A549 treated with RU486 at 1 μM for 4 hours (cell line): ENCODE results near the gene GOLGA8J. TPM values are rescaled to one million over a fixed set of nuclear protein-coding genes. Genes with fewer than 3 reads are reported as not detected.

Experiments used
- total RNA-seq: library from RNA; stranded (reverse); fragments of 200-300 nt; extraction: Qiagen RNA extraction; gene quantifications from 5 replicates; pipeline ENCODE4 v1.2.3, GENCODE V29; 2022; ENCODE audit warnings: low read depth

GOLGA8J gene, protein sequence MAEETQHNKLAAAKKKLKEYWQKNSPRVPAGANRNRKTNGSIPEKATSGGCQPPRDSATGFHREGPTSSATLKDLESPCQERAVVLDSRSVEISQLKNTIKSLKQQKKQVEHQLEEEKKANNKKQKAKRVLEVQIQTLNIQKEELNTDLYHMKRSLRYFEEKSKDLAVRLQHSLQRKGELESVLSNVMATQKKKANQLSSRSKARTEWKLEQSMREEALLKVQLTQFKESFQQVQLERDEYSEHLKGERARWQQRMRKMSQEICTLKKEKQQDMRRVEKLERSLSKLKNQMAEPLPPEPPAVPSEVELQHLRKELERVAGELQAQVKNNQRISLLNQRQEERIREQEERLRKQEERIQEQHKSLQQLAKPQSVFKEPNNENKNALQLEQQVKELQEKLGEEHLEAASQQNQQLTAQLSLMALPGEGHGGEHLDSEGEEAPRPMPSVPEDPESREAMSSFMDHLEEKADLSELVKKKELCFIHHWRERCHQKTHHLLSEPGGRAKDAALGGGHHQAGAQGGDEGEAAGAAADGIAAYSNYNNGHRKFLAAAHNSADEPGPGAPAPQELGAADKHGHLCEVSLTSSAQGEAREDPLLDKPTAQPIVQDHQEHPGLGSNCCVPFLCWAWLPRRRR
- total RNA-seq, result not detected in 5 replicates

DNA sequence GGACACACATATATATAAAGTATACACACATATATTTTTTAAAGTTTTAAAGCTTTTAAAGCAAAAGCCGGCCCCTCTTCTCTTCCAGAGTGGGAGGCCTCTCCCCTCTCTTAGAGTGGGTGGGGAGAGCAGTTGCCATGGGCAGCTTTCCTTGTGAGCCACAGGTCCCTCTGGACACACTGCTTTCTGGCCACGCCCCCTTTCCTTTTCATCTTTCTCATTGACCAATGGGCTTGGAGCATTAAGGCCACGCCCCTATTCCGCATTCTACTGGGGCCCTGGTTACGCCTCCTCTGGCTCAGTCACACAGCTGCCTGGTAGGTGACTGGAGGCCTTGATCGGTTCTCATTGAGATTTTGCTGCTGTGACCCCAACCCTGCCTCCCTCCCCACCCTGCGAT is at the start of gene GOLGA8J:
Gene GOLGA8J, plus strand, starts transcription at position 301 of the 400 bp plus-strand sequence. Its CDS starts 98 bp downstream, at position 399.

DNA sequence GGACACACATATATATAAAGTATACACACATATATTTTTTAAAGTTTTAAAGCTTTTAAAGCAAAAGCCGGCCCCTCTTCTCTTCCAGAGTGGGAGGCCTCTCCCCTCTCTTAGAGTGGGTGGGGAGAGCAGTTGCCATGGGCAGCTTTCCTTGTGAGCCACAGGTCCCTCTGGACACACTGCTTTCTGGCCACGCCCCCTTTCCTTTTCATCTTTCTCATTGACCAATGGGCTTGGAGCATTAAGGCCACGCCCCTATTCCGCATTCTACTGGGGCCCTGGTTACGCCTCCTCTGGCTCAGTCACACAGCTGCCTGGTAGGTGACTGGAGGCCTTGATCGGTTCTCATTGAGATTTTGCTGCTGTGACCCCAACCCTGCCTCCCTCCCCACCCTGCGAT is 52.0 kb downstream of the GOLGA8J start, which contains the start of gene GOLGA8T:
Gene GOLGA8T, plus strand, starts transcription at position 301 of the 400 bp plus-strand sequence. Its CDS starts 98 bp downstream, at position 399.

Other genes starting within 250 kb of the GOLGA8J start
- gene GOLGA8T, start 52.1 kb downstream of the GOLGA8J start, total RNA-seq, result 1.1 to 2.1 TPM (median 1.3 TPM) in 5 replicates